HCT116 (cell line): Measurements from ENCODE around the gene FAM131B. TPM values are rescaled to one million over a fixed set of nuclear protein-coding genes. Genes with fewer than 3 reads are reported as not detected.

Source experiments
- ATAC-seq: fragments of 200-7000 bp; cut with Tn5 transposase; 2 replicates; pipeline ENCODE4 v1.9.1; 2020; ENCODE audit warnings: mild to moderate bottlenecking, moderate library complexity
- BruUV-seq: library from RNA; stranded (reverse); fragments of 400-500 nt; replicated peaks from 2 replicates; lab custom pipeline; 2021; lab: Mats Ljungman, UMichigan
- CTCF ChIA-PET: fragments of 300-600 bp; sonication (Branson Sonifier 250); formaldehyde crosslinking; loops from one replicate; lab custom pipeline; 2021; ENCODE audit warnings: antibody characterized with exemption; lab: Charles Lee
- POLR2A ChIA-PET: fragments of 300-600, 350-600 bp; sonication (Branson Sonifier 250); formaldehyde crosslinking; loops from one replicate; lab custom pipeline; 2021; ENCODE audit warnings: antibody characterized with exemption; lab: Charles Lee
- RAD21 ChIA-PET, 2 experiments: fragments of 300-600 bp; sonication (Branson Sonifier 250); formaldehyde crosslinking; loops; one replicate each; lab custom pipeline; 2023; ENCODE audit warnings: low total read pairs in 2 of 2; ENCODE audit not compliant: uncharacterized antibody in 2 of 2, unreplicated experiment in 2 of 2, low non-redundant PET in 1 of 2; lab: Charles Lee
- DNase-seq: peaks from one replicate; pipeline ENCODE4 v3.0.0-alpha.2; 2010; ENCODE audit warnings: low read depth, low spot score
- H2AFZ ChIP-seq: fragments of 200-600 bp; shearing (Covaris generic), sonication (generic); 2 replicates; pipeline ENCODE4 v1.6.1; 2017; ENCODE audit warnings: low read depth, mixed run types, mixed read lengths, antibody characterized with exemption, low read length; ENCODE audit not compliant: poor library complexity, severe bottlenecking
- H3K27ac ChIP-seq: 2 replicates; pipeline ENCODE4 v1.5.1; 2012; ENCODE audit warnings: low read depth, low read length
- H3K27me3 ChIP-seq: fragments of 200-600 bp; sonication (generic); 2 replicates; pipeline ENCODE4 v1.6.1; 2016; ENCODE audit warnings: mixed run types, low read length, mixed read lengths; ENCODE audit not compliant: insufficient read depth
- H3K36me3 ChIP-seq, 2 experiments: fragments of 200-500 bp in 1 of 2; fragments of 200-600 bp in 1 of 2; sonication (Bioruptor generic) in 1 of 2; sonication (generic) in 1 of 2; 2 replicates each; pipeline versions ENCODE4 v1.5.1 to v1.6.1; 2014 to 2016; ENCODE audit warnings: low read length in 2 of 2, inconsistent platforms in 1 of 2, mixed read lengths in 1 of 2, mixed run types in 1 of 2; ENCODE audit not compliant: insufficient read depth in 2 of 2, control insufficient read depth in 1 of 2
- H3K4me1 ChIP-seq, 2 experiments: fragments of 200-600 bp in 1 of 2; sonication (generic) in 1 of 2; 2 replicates each; pipeline versions ENCODE4 v1.5.1 to v1.6.1; 2012 to 2017; ENCODE audit warnings: low read length in 2 of 2, inconsistent platforms in 1 of 2, mild to moderate bottlenecking in 1 of 2, mixed read lengths in 1 of 2, mixed run types in 1 of 2, moderate library complexity in 1 of 2; ENCODE audit not compliant: insufficient read depth in 2 of 2, control insufficient read depth in 1 of 2
- H3K4me2 ChIP-seq: fragments of 200-600 bp; sonication (generic); 2 replicates; pipeline ENCODE4 v1.6.1; 2017; ENCODE audit warnings: mixed run types, low read length, mixed read lengths
- H3K4me3 ChIP-seq, 2 experiments: fragments of 200-600 bp in 1 of 2; sonication (generic) in 1 of 2; replicated peaks in 1 of 2; 2 replicates each; pipeline ENCODE4 v1.5.1; 2011 to 2016; ENCODE audit warnings: low read length in 2 of 2, control low read depth in 1 of 2, low read depth in 1 of 2, mild to moderate bottlenecking in 1 of 2, mixed read lengths in 1 of 2, mixed run types in 1 of 2
- H3K79me2 ChIP-seq: fragments of 200-600 bp; sonication (generic); 2 replicates; pipeline ENCODE4 v1.6.1; 2017; ENCODE audit warnings: mild to moderate bottlenecking, mixed run types, low read length, moderate library complexity, mixed read lengths; ENCODE audit not compliant: insufficient read depth
- H3K9ac ChIP-seq: fragments of 200-600 bp; sonication (generic); 2 replicates; pipeline ENCODE4 v1.6.1; 2016; ENCODE audit warnings: low read length, mixed read lengths
- H3K9me2 ChIP-seq: fragments of 200-600 bp; sonication (generic), shearing (Covaris generic); 2 replicates; pipeline ENCODE4 v1.6.1; 2017; ENCODE audit warnings: mixed run types, mild to moderate bottlenecking, moderate library complexity; ENCODE audit not compliant: insufficient read depth
- H3K9me3 ChIP-seq, 2 experiments: fragments of 200-500 bp in 1 of 2; fragments of 200-600 bp in 1 of 2; sonication (Bioruptor generic) in 1 of 2; sonication (generic) in 1 of 2; 2 replicates each; pipeline ENCODE4 v1.6.1; 2014 to 2017; ENCODE audit warnings: low read length in 2 of 2, mixed read lengths in 2 of 2, inconsistent platforms in 1 of 2, low read depth in 1 of 2, mild to moderate bottlenecking in 1 of 2, mixed run types in 1 of 2, moderate library complexity in 1 of 2; ENCODE audit not compliant: control insufficient read depth in 1 of 2, insufficient read depth in 1 of 2
- H4K20me1 ChIP-seq: fragments of 200-600 bp; sonication (generic), shearing (Covaris generic); 2 replicates; pipeline ENCODE4 v1.6.1; 2017; ENCODE audit warnings: mixed run types, mild to moderate bottlenecking, moderate library complexity; ENCODE audit not compliant: insufficient read depth
- ATF3 ChIP-seq: IDR thresholded peaks from 2 replicates; pipeline ENCODE4 v1.6.1; 2012
- CBX3 ChIP-seq: IDR thresholded peaks from 2 replicates; pipeline ENCODE4 v1.6.1; 2012; ENCODE audit warnings: low read depth
- CEBPB ChIP-seq: IDR thresholded peaks from 2 replicates; pipeline ENCODE4 v1.6.1; 2012; ENCODE audit warnings: low read depth
- CTCF ChIP-seq, 3 experiments: fragments of 200-600 bp in 1 of 3; sonication (generic) in 1 of 3; IDR thresholded peaks in 2 of 3; conservative IDR thresholded peaks in 1 of 3; 2 replicates each; pipeline ENCODE4 v1.5.1; 2012 to 2017; ENCODE audit warnings: low read depth in 2 of 3, low read length in 2 of 3, antibody characterized with exemption in 1 of 3, borderline replicate concordance in 1 of 3, control low read depth in 1 of 3, mild to moderate bottlenecking in 1 of 3, mixed read lengths in 1 of 3, mixed run types in 1 of 3, moderate library complexity in 1 of 3; ENCODE audit not compliant: insufficient read depth in 1 of 3
- ELF1 ChIP-seq: IDR thresholded peaks from 2 replicates; pipeline ENCODE4 v1.6.1; 2012; ENCODE audit warnings: low read depth, borderline replicate concordance
- EZH2phosphoT487 ChIP-seq: fragments of 200-600 bp; IDR thresholded peaks from 2 replicates; pipeline ENCODE4 v1.6.1; 2018; ENCODE audit warnings: antibody characterized with exemption, borderline replicate concordance
- FOSL1 ChIP-seq: IDR thresholded peaks from 2 replicates; pipeline ENCODE4 v1.6.1; 2012; ENCODE audit warnings: low read depth
- JUND ChIP-seq: IDR thresholded peaks from 2 replicates; pipeline ENCODE4 v1.6.1; 2012
- RAD21 ChIP-seq: IDR thresholded peaks from 2 replicates; pipeline ENCODE4 v1.6.1; 2012; ENCODE audit warnings: low read depth, mild to moderate bottlenecking
- SIN3A ChIP-seq: IDR thresholded peaks from 2 replicates; pipeline ENCODE4 v1.6.1; 2012; ENCODE audit warnings: low read depth
- SRF ChIP-seq: IDR thresholded peaks from 2 replicates; pipeline ENCODE4 v1.6.1; 2012; ENCODE audit warnings: low read depth
- YY1 ChIP-seq: IDR thresholded peaks from 2 replicates; pipeline ENCODE4 v1.6.1; 2011; ENCODE audit warnings: low read length, low read depth, moderate library complexity, mild to moderate bottlenecking; ENCODE audit not compliant: insufficient replicate concordance; ENCODE audit errors: extremely low read depth
- ZBTB33 ChIP-seq: IDR thresholded peaks from 2 replicates; pipeline ENCODE4 v1.6.1; 2011; ENCODE audit warnings: mild to moderate bottlenecking, low read length, moderate library complexity; ENCODE audit not compliant: insufficient replicate concordance; ENCODE audit errors: extremely low read depth
- ZFX ChIP-seq: fragments of 450-650 bp; IDR thresholded peaks from 2 replicates; pipeline ENCODE4 v1.6.1; 2017
- ZNF274 ChIP-seq: fragments of 200-500 bp; sonication (Bioruptor generic); IDR thresholded peaks from 2 replicates; pipeline ENCODE4 v1.6.1; 2014; ENCODE audit warnings: mild to moderate bottlenecking, low read depth, low read length, inconsistent platforms
- intact Hi-C: fragments of 100-400 bp; cut with micrococcal nuclease; formaldehyde crosslinking; loops from 2 replicates; pipeline ENCODE4 v1.10.0; 2022
- total RNA-seq: library from RNA; stranded (reverse); gene quantifications from one replicate; pipeline ENCODE4 v1.2.1, GENCODE V29; 2021; ENCODE audit not compliant: unreplicated experiment
- TF ChIP-seq, protein P1 (sequence below): IDR thresholded peaks from 2 replicates; pipeline ENCODE4 v1.6.1; 2012; ENCODE audit warnings: low read depth

FAM131B gene
- total RNA-seq, 1 experiment from 2014 or later, result 0.20 TPM

GRCh38 chr7:143315776-143316175 is 46.7 kb downstream of the FAM131B start, which contains the start of gene CLCN1 (continued):
- TF ChIP-seq YY1 (no peak), CEBPB (no peak), SRF (no peak)
- TF ChIP-seq, all 23 proteins: peak for 0

- no peak overlapping the region for H2AFZ ChIP-seq
- H3K27ac ChIP-seq, result no peak overlapping the region
- H3K36me3 ChIP-seq, result no peaks in the 10 kb centered on the region
- no peaks in the 10 kb centered on the region for H3K9me2 ChIP-seq
- ChIA-PET POLR2A (no interaction called here), RAD21 (no interaction called here), CTCF (no interaction called here)
- intact Hi-C loops, result no loop called here
- H3K4me2 ChIP-seq, result no peak overlapping the region
- no peaks in the 10 kb centered on the region for H3K27me3 ChIP-seq
- no peak for DNase-seq
- H4K20me1 ChIP-seq, result no peaks in the 10 kb centered on the region
- no TSS peak for BruUV-seq
- no peaks in the 10 kb centered on the region for H3K9me3 ChIP-seq
- no peak overlapping the region for H3K4me3 ChIP-seq
- no peaks in the 10 kb centered on the region for H3K79me2 ChIP-seq
- H3K4me1 ChIP-seq, result no peaks in the 10 kb centered on the region
- no peak overlapping the region for H3K9ac ChIP-seq
- no peak for TF ChIP-seq ZFX
- no peak for TF ChIP-seq JUND
- TF ChIP-seq CTCF (IDR thresholded peaks at IDR 0.05 in 2 of 3, conservative IDR thresholded peaks at IDR 0.05 in 1 of 3; ENCODE audit: borderline replicate concordance in 1 of 3, insufficient read depth in 1 of 3, low read depth in 2 of 3, low read length in 2 of 3), result no peak
- TF ChIP-seq CEBPB, result no peak
- TF ChIP-seq ZNF274, result no peak
- no peak for TF ChIP-seq YY1
- TF ChIP-seq ZBTB33, result no peak
- TF ChIP-seq RAD21, result no peak
- no peak for TF ChIP-seq ATF3
- TF ChIP-seq, protein P1, sequence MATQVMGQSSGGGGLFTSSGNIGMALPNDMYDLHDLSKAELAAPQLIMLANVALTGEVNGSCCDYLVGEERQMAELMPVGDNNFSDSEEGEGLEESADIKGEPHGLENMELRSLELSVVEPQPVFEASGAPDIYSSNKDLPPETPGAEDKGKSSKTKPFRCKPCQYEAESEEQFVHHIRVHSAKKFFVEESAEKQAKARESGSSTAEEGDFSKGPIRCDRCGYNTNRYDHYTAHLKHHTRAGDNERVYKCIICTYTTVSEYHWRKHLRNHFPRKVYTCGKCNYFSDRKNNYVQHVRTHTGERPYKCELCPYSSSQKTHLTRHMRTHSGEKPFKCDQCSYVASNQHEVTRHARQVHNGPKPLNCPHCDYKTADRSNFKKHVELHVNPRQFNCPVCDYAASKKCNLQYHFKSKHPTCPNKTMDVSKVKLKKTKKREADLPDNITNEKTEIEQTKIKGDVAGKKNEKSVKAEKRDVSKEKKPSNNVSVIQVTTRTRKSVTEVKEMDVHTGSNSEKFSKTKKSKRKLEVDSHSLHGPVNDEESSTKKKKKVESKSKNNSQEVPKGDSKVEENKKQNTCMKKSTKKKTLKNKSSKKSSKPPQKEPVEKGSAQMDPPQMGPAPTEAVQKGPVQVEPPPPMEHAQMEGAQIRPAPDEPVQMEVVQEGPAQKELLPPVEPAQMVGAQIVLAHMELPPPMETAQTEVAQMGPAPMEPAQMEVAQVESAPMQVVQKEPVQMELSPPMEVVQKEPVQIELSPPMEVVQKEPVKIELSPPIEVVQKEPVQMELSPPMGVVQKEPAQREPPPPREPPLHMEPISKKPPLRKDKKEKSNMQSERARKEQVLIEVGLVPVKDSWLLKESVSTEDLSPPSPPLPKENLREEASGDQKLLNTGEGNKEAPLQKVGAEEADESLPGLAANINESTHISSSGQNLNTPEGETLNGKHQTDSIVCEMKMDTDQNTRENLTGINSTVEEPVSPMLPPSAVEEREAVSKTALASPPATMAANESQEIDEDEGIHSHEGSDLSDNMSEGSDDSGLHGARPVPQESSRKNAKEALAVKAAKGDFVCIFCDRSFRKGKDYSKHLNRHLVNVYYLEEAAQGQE, result no peak
- no peak for TF ChIP-seq FOSL1
- TF ChIP-seq ELF1, result no peak
- no peak for TF ChIP-seq SIN3A
- no peak for TF ChIP-seq CBX3
- no peak for TF ChIP-seq EZH2phosphoT487
- no peak for ATAC-seq
These were observed 48.4 kb downstream of the FAM131B start for GRCh38 chr7:143314127-143314526.
